Kidney (tissue), 14 donors: ENCODE measurements around the gene TREM1. TPM values are rescaled to one million over a fixed set of nuclear protein-coding genes. Genes with fewer than 3 reads are reported as not detected.
A peak's percentile ranks its signal among the peaks of the same experiment; 100 is the strongest.

Source experiments
- DNase-seq, 5 donors: peaks; one replicate each; pipeline ENCODE4 v3.0.0-alpha.2; 2013 to 2020
- FAIRE-seq: peaks from 2 replicates; lab custom pipeline; 2012; peaks lifted over from hg19 to GRCh38; lab: Jason Lieb, UNC
- H3K27ac ChIP-seq, 2 donors: one replicate each; pipeline ENCODE4 v1.7.0; 2013; ENCODE audit warnings: low read depth in 2 of 2, low read length in 2 of 2, inconsistent platforms in 1 of 2
- H3K27me3 ChIP-seq: one replicate; pipeline ENCODE4 v1.7.1; 2013; ENCODE audit warnings: low read length, inconsistent platforms; ENCODE audit not compliant: control insufficient read depth, insufficient read depth
- H3K36me3 ChIP-seq, 3 donors: one replicate each; pipeline versions ENCODE4 v1.7.0 to v1.7.1; 2013; ENCODE audit warnings: low read length in 3 of 3, control low read depth in 1 of 3, inconsistent platforms in 1 of 3; ENCODE audit not compliant: insufficient read depth in 3 of 3, control insufficient read depth in 2 of 3
- H3K4me1 ChIP-seq, 3 donors: one replicate each; pipeline versions ENCODE4 v1.7.0 to v1.7.1; 2013; ENCODE audit warnings: low read length in 3 of 3, inconsistent platforms in 1 of 3, low read depth in 1 of 3; ENCODE audit not compliant: control insufficient read depth in 2 of 3, insufficient read depth in 2 of 3
- H3K4me3 ChIP-seq, 3 donors: one replicate each; pipeline versions ENCODE4 v1.7.0 to v1.8.1; 2013; ENCODE audit warnings: low read length in 3 of 3, control low read depth in 1 of 3, inconsistent platforms in 1 of 3
- H3K9ac ChIP-seq, 3 donors: one replicate each; pipeline versions ENCODE4 v1.7.0 to v1.7.1; 2013; ENCODE audit warnings: low read length in 3 of 3, control low read depth in 1 of 3, inconsistent platforms in 1 of 3
- H3K9me3 ChIP-seq, 3 donors: one replicate each; pipeline versions ENCODE4 v1.7.0 to v1.7.1; 2013; ENCODE audit warnings: low read length in 3 of 3, control low read depth in 1 of 3, inconsistent platforms in 1 of 3; ENCODE audit not compliant: control insufficient read depth in 2 of 3, insufficient read depth in 1 of 3
- CTCF ChIP-seq: IDR thresholded peaks from 3 replicates; pipeline ENCODE4 v1.5.1; 2012; ENCODE audit warnings: mild to moderate bottlenecking, moderate library complexity, borderline replicate concordance; ENCODE audit not compliant: insufficient read depth; ENCODE audit errors: extremely low read depth
- intact Hi-C: fragments of 100-400 bp; cut with DNase I; formaldehyde crosslinking; loops from one replicate; pipeline ENCODE4 v1.11.1; 2022
- polyA plus RNA-seq: library from polyadenylated mRNA; stranded (reverse); fragments of 350-450 nt; fragmentation: Illumina TruSeq; extraction: RNeasy Lipid Tissue Mini Kit (QIAGEN cat#74804); gene quantifications from one replicate; pipeline ENCODE4 v1.2.3, GENCODE V29; 2014; ENCODE audit warnings: low read depth, low replicate concordance; ENCODE audit not compliant: insufficient read depth
- total RNA-seq: library from RNA; stranded (reverse); fragmentation: NEBNext Ultra II Directional; extraction: Animal tissue kit (Norgen Biotek cat#: 25700); gene quantifications from one replicate; pipeline ENCODE4 v1.2.1, GENCODE V29; 2021
- donor health status: control.
- donor health status: control.
- donor health status: control.
- donor health status: control.
- donor health status: control.
- donor health status: DM: yes; HTN: yes; CAD: no.
- donor health status: Normal renal cell carcinoma (clear cell type).

TREM1 gene
- total and polyA plus RNA-seq, 2 donors from 2014 or later: 1.4 TPM; not detected in 1

DNA sequence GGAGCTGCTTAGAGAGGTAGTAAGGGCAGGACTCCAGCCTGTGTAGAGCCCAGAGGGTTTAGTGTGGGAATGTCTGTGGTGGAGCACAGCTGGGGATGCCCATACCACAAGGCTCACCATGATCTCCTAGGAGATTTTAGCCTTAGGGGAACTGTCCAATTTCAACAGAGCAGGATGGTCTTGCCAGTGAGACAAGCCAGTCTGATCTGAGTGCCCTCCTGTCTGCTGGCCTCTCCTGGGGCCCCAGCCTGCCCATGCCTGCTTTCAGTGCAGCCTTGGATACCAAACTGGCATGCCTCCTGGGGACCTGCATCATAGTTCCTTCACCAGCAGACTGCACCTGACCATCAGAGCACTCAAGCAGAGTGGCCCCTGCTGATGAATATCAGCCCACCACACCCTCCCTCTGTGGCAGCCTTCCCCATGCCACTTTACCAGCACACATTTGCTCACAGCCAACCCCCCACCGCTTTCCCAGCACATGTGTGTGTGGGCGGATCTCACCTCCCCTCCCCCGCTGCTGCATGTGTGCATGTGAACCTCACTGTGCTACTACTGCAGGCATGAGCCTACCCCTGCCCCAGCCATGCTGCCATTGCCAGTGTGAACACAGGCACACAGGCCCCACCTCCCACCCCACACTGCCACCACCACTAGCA is 7.9 kb upstream of the TREM1 start:
- no peaks in the 10 kb centered on the region for H3K9me3 ChIP-seq
- H3K4me1 ChIP-seq: no peaks in the 10 kb centered on the region
- no peak overlapping the region for H3K4me3 ChIP-seq
- H3K27me3 ChIP-seq: no peaks in the 10 kb centered on the region
- DNase-seq (no peak), FAIRE-seq (no peak)
- no peak overlapping the region for H3K27ac ChIP-seq
- H3K36me3 ChIP-seq: no peaks in the 10 kb centered on the region
- H3K9ac ChIP-seq: no peak overlapping the region
- no peak for TF ChIP-seq CTCF
- intact Hi-C loops: no loop called here

- intact Hi-C loops: no loop called here
- Histone ChIP-seq H3K4me3 (no peak overlapping the region), H3K36me3 (no peaks in the 10 kb centered on the region), H3K9ac (no peak overlapping the region), H3K4me1 (no peaks in the 10 kb centered on the region), H3K9me3 (no peaks in the 10 kb centered on the region), H3K27ac (no peak overlapping the region), H3K27me3 (no peaks in the 10 kb centered on the region)
- DNase-seq (no peak), FAIRE-seq (no peak)
- TF ChIP-seq CTCF: no peak
These were observed 5.2 kb upstream of the TREM1 start for GRCh38 chr6:41291717-41292116.

- no peak for TF ChIP-seq CTCF
- Histone ChIP-seq H3K27me3 (no peaks in the 10 kb centered on the region), H3K4me3 (no peak overlapping the region), H3K9me3 (no peaks in the 10 kb centered on the region), H3K36me3 (no peaks in the 10 kb centered on the region), H3K27ac (no peak overlapping the region), H3K9ac (no peak overlapping the region), H3K4me1 (no peaks in the 10 kb centered on the region)
- DNase-seq: no peak
- no peak for FAIRE-seq
- intact Hi-C loops: no loop called here
These were observed 3.3 kb upstream of the TREM1 start for GRCh38 chr6:41289815-41290214.

GRCh38 chr6:41288754-41289129 is 2.3 kb upstream of the TREM1 start:
- intact Hi-C loops: no loop called here
- Histone ChIP-seq H3K27ac (no peak overlapping the region), H3K36me3 (no peaks in the 10 kb centered on the region), H3K4me1 (no peaks in the 10 kb centered on the region), H3K9me3 (no peaks in the 10 kb centered on the region), H3K4me3 (no peak overlapping the region), H3K9ac (no peak overlapping the region), H3K27me3 (no peaks in the 10 kb centered on the region)
- FAIRE-seq (no peak), DNase-seq (peak in 1 of 5 donors; percentile 10)
- TF ChIP-seq CTCF: no peak
